Parathyroid adenoma (tissue), 2 donors: Measurements from ENCODE around the gene KLHL4.
"Not testable (repeated sequence)": the region's sequence is repeated elsewhere in the genome, so short reads cannot be mapped to it uniquely, and the experiment has no call there.

ENCODE experiments used
- H2AFZ ChIP-seq: fragments of 300-600 bp; sonication (generic); one replicate; pipeline ENCODE4 v1.7.0; 2017; ENCODE audit warnings: antibody characterized with exemption, mild to moderate bottlenecking
- H3K27ac ChIP-seq: fragments of 300-600 bp; sonication (generic); one replicate; pipeline ENCODE4 v1.7.0; 2017
- H3K27me3 ChIP-seq: fragments of 300-600 bp; sonication (generic); one replicate; pipeline ENCODE4 v1.7.0; 2017; ENCODE audit warnings: low read length; ENCODE audit not compliant: control insufficient read depth, insufficient read depth
- H3K36me3 ChIP-seq: fragments of 300-600 bp; sonication (generic); one replicate; pipeline ENCODE4 v1.7.0; 2017; ENCODE audit warnings: low read length; ENCODE audit not compliant: control insufficient read depth, insufficient read depth
- H3K4me1 ChIP-seq: fragments of 300-600 bp; sonication (generic); one replicate; pipeline ENCODE4 v1.7.0; 2017; ENCODE audit warnings: control low read depth
- H3K4me2 ChIP-seq: fragments of 300-600 bp; sonication (generic); one replicate; pipeline ENCODE4 v1.7.0; 2017; ENCODE audit warnings: low read length
- H3K4me3 ChIP-seq: fragments of 300-600 bp; sonication (generic); one replicate; pipeline ENCODE4 v1.7.0; 2017; ENCODE audit warnings: low read depth, low read length
- H3K79me2 ChIP-seq: fragments of 300-600 bp; sonication (generic); one replicate; pipeline ENCODE4 v1.7.0; 2017; ENCODE audit warnings: control low read depth
- H3K9ac ChIP-seq: fragments of 300-600 bp; sonication (generic); one replicate; pipeline ENCODE4 v1.7.0; 2017; ENCODE audit warnings: mild to moderate bottlenecking
- H3K9me3 ChIP-seq: fragments of 300-600 bp; sonication (generic); one replicate; pipeline ENCODE4 v1.7.0; 2017; ENCODE audit warnings: low read length; ENCODE audit not compliant: control insufficient read depth
- TF ChIP-seq, protein P1 (sequence below): fragments of 300-600 bp; sonication (generic); IDR thresholded peaks from one replicate; pipeline ENCODE4 v1.7.0; 2017; ENCODE audit warnings: antibody characterized with exemption, mild to moderate bottlenecking
- donor health status: primary hyperparathyroidism.

The KLHL4 gene

DNA sequence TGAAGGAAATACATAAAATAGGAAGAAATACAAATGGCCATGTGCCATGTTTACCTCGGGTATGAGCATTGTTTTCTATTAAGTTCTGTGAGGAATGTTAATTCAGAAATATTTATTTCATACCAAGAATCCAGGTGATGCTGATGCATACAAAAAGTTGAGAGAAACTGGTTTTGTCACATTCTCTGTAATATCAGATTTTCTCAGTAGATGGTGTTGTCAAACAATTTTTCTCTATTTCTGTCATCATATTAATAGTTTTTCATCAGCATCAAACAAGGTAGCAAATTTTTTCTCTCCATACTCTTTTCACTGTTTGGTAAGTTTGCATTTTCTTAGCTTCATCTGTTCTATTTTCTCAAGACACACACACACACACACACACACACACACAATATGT is 179.8 kb downstream of the KLHL4 start:
- Histone ChIP-seq H3K4me3 (no peak overlapping the region), H3K4me2 (no peak overlapping the region), H3K27me3 (no peaks in the 10 kb centered on the region), H3K79me2 (no peaks in the 10 kb centered on the region), H3K27ac (no peak overlapping the region), H3K36me3 (no peaks in the 10 kb centered on the region), H2AFZ (no peak overlapping the region), H3K9me3 (no peaks in the 10 kb centered on the region), H3K4me1 (no peaks in the 10 kb centered on the region), H3K9ac (no peak overlapping the region)
- TF ChIP-seq, protein P1, sequence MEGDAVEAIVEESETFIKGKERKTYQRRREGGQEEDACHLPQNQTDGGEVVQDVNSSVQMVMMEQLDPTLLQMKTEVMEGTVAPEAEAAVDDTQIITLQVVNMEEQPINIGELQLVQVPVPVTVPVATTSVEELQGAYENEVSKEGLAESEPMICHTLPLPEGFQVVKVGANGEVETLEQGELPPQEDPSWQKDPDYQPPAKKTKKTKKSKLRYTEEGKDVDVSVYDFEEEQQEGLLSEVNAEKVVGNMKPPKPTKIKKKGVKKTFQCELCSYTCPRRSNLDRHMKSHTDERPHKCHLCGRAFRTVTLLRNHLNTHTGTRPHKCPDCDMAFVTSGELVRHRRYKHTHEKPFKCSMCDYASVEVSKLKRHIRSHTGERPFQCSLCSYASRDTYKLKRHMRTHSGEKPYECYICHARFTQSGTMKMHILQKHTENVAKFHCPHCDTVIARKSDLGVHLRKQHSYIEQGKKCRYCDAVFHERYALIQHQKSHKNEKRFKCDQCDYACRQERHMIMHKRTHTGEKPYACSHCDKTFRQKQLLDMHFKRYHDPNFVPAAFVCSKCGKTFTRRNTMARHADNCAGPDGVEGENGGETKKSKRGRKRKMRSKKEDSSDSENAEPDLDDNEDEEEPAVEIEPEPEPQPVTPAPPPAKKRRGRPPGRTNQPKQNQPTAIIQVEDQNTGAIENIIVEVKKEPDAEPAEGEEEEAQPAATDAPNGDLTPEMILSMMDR, result no peak

DNA sequence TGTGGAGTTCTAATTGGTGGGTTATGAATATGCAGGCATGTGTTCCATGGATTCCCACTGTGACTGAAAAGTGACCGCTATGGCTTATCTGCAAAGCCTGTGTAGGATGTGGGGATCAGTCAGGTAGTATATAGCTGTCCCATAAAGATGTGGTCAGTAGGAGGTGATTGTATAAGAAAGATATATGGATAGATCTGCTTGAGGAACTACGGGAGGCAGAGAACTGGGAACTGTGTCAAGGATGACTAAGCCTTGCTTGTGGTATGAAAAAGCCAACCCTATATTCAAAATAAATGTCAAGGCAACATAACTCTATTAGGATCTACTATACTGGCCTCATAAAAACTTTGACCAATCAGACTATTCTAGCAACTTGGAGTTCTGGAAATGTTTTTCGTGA is 185.2 kb downstream of the KLHL4 start:
- H3K4me1 ChIP-seq, result no peaks in the 10 kb centered on the region
- H3K27me3 ChIP-seq, result no peaks in the 10 kb centered on the region
- H3K36me3 ChIP-seq, result no peaks in the 10 kb centered on the region
- TF ChIP-seq, protein P1, result no peak
- H3K4me3 ChIP-seq, result no peak overlapping the region
- H3K27ac ChIP-seq, result no peak overlapping the region
- H3K9ac ChIP-seq, result no peak overlapping the region
- H2AFZ ChIP-seq, result no peak overlapping the region
- H3K9me3 ChIP-seq, result no peaks in the 10 kb centered on the region
- no peak overlapping the region for H3K4me2 ChIP-seq
- H3K79me2 ChIP-seq, result no peaks in the 10 kb centered on the region

DNA sequence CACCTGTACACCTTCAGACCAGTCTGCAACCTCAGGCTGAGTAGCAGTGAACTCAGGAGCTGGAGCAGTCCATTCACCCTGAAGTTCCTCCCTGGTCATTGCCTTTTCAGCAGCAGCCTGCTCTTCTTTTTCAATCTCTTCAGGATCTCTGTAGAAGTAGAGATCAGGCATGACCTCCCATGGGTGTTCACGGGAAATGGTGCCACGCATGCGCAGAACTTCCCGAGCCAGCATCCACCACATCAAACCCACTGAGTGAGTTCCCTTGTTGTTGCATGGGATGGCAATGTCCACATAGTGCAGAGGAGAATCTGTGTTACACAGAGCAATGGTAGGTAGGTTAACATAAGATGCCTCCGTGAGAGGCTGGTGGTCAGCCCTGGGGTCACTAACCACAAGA is 185.9 kb downstream of the KLHL4 start:
- H3K27ac ChIP-seq, H2AFZ ChIP-seq, H3K79me2 ChIP-seq, H3K36me3 ChIP-seq, H3K27me3 ChIP-seq, H3K9me3 ChIP-seq, H3K4me3 ChIP-seq, H3K4me2 ChIP-seq, H3K9ac ChIP-seq, H3K4me1 ChIP-seq: not testable (repeated sequence)

DNA sequence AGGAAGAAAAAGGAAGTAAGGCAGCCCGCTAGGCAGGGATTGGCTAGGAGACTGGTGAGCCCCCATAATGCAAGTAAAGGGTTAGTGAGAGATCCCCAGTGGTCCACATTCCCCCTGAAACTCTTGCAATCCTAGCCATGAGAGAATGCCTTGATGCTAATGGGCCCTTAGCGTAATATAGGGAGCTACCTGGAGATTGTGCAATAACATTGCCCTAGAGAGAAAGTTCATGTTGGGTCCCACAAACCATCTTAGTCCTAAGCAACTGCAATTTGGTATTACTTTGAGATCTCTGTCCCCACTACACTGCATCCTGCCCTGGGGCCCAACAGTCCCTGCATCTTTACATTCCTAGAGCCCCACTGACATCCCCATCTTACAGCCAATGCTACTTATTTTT is 188.5 kb downstream of the KLHL4 start:
- TF ChIP-seq, protein P1, result no peak
- Histone ChIP-seq H3K27ac (no peak overlapping the region), H3K79me2 (no peaks in the 10 kb centered on the region), H3K4me3 (no peak overlapping the region), H3K9ac (no peak overlapping the region), H3K4me1 (no peaks in the 10 kb centered on the region), H2AFZ (no peak overlapping the region), H3K9me3 (no peaks in the 10 kb centered on the region), H3K4me2 (no peak overlapping the region), H3K27me3 (no peaks in the 10 kb centered on the region), H3K36me3 (no peaks in the 10 kb centered on the region)

DNA sequence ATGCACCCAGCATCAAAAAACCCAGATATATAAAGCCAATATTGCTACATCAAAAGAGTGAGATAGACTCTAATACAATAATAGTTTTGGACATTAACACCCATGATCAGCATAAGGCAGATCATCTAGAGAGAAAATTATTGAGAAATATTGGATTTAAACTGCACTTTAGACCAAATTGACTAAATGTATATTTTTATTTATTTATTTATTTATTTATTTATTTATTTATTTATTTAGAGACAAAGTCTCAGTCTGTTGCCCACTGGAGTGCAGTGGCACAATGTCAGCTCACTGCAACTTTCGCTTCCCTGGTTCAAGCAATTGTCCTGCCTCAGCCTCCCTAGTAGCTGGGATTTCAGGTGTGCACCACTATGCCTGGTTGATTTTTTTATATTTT is 193.0 kb downstream of the KLHL4 start:
- H3K9ac ChIP-seq, result no peak overlapping the region
- H3K36me3 ChIP-seq, result no peaks in the 10 kb centered on the region
- H3K27me3 ChIP-seq, result no peaks in the 10 kb centered on the region
- TF ChIP-seq, protein P1, result no peak
- no peak overlapping the region for H3K4me3 ChIP-seq
- H3K9me3 ChIP-seq, result no peaks in the 10 kb centered on the region
- no peak overlapping the region for H2AFZ ChIP-seq
- H3K4me1 ChIP-seq, result no peaks in the 10 kb centered on the region
- H3K79me2 ChIP-seq, result no peaks in the 10 kb centered on the region
- H3K4me2 ChIP-seq, result no peak overlapping the region
- no peak overlapping the region for H3K27ac ChIP-seq
